ENCODE data around the gene HSPA5.

The HSPA5 gene

GRCh38 chr9:125189361-125190289 is 51.5 kb downstream of the HSPA5 start, which contains the start of gene PPP6C:
Gene PPP6C (minus strand): TSS chr9:125189803. CDS start chr9:125189718, 85 bp downstream.
- DNase-seq = peak; percentile 98

- DNase-seq = peak; percentile 30 to 48
Measured at GRCh38 chr9:125189011-125189360, 52.2 kb downstream of the HSPA5 start.

Data from activated CD4-positive, alpha-beta T cell treated with anti-CD3 and anti-CD28 coated beads, Interleukin-2, amount 50 U/mL, for 48 hours (primary cell).